Islet precursor cell (in vitro differentiated cells): ENCODE results near the gene CLEC19A.
"Not testable (repeated sequence)": the region's sequence is repeated elsewhere in the genome, so short reads cannot be mapped to it uniquely, and the experiment has no call there.

ENCODE experiments used
- DNase-seq: peaks from one replicate; pipeline ENCODE4 v3.0.0-alpha.2; 2018

CLEC19A gene

DNA sequence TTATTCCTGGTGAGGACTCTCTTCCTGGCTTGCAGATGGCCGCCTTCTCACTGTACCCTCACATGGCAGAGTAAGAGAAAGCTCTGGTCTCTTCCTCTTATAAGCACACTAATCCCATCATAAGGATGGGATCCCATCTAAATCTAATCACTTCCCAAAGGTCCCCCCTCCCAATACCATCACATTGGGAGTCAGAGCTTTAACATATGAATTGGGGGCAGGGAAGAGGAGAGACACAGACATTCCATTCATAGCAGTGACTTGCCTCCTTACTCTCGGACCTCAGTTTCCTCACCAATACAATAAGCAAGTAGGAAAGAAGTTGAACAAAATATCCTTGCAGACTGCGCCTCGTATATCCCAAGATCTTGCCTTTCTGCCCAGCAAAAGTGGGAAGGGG lies 1.7 kb downstream of the CLEC19A start:
- DNase-seq, result no peak

DNA sequence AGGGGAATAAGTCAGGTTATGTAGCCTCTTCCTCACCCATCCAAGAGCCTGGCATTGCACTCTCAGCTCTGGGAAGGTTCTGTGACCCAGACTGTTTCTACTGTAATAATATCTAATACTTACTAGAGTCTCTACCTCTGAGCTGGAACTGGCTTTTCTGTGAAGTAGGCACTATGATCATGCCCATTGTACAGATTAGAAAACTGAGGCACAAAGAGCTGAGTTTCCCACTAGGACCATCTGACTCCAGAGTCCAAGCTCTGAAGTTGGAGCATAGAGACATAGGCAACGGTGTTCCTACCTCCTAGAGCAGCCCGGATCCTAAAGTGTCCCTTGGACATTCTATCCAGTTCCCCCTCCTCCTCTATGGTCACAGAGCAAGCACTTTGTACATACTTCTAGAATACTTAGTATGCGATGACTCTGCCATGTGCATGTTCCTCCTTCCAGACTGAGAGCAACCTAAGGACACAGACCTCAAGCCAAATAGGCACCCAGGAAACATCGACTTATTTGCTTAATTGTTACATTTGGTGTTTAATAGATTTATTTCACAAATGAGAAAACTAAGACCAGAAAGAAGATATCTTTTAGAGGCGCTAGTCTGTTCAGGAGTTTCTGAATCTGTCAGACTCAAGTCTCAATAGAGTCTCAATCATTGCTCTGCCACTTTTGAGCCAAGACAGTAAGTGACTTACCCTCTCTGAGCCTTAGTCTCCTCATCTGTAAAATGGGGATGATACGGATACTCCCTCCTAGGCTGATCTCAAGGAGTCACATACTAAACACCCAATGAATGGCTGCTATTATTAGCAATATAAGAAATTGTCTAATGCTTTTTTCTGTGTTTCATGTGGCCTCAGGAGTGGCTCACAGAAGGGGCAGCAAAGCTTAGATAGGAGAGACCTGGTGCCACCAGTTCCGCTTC lies 3.6 kb downstream of the CLEC19A start:
- DNase-seq, result no peak

DNA sequence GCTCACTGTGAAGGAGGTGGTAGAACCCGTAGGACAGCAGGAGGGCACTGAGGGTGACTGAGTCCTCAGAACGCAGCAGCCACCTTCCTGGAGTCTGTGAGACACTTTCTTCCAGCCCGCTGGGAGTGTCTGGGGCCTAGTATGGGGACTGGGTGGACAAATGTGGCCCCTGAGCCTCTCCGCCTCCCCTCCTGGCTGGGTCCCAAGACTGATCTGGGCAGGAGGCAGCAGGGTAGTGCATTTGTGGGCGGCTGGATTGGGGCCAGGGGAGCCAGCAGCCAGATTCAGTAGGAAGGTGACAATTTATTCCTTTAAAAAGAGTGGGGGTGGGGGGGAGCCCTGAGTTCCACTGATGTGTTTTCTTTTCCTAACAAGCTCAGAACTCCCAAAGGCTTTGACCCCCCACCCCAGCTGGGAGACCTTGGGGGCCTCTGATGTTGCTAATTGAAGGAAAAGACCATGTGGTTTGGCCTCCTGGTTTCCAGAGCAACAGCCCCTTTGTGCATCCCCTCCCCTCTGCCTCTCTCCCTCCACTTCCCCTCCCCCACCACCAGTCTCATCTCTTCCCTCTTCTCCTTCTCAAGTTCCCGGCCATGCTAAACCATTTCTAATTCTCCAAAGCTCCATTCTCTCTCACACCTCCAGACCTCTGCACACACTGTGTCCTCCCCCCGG lies 4.4 kb downstream of the CLEC19A start:
- DNase-seq, result no peak

DNA sequence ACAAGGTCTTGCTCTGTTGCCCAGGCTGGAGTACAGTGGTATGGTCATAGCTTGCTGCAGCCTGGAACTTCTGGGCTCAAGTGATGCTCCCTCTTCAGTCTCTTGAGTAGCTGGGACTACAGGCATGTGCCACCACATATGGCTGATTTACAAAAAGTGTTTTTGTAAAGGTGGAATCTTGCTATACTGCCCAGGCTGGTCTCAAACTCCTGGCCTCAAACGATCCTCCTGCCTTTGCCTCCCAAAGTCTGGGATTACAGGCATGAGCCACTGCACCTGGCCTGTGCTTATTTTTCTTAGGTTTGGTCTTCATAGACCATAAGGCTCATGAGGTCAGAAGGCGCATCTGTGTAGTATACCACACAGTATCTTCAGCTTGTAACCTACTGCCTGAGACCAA lies 5.3 kb downstream of the CLEC19A start:
- no peak for DNase-seq

DNA sequence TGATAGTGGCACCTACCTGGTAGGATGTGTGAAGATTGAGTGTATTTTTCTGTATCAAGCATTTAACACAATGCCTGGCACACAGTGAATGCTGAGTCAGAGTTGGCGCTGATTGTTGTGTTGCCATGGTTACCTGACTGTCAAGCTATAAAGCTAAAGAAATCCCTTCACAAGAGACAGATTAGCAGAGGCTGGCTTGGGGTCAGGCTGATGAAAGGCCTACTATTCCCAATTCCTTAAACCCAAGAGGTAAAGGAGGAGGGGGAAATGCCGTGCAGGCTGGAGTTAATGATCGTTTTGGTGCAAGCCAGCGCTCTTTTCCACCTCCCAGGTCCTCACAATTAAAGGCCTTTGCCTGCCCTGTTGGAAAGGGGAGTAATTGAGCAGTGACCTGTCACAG lies 5.9 kb downstream of the CLEC19A start:
- peak; percentile 68 for DNase-seq

DNA sequence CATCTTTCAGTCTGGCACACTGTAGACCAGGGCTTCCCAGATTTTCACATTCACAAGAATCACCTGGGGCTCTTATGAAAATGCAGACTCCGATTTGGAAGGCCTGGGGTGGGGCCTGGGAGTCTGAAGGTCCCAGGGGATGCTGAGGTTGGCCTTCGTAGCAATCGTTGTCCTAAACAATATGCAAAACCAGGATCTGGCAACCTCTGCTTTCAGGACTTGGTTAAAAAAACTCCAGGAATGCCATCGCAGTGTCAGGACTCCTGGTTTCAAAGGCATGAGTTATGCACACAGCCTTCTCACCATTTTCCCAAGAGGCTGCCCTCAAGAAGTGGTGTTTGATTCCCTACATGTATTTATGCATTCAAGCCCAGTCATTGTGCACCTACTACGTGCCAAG lies 6.7 kb downstream of the CLEC19A start:
- no peak for DNase-seq

DNA sequence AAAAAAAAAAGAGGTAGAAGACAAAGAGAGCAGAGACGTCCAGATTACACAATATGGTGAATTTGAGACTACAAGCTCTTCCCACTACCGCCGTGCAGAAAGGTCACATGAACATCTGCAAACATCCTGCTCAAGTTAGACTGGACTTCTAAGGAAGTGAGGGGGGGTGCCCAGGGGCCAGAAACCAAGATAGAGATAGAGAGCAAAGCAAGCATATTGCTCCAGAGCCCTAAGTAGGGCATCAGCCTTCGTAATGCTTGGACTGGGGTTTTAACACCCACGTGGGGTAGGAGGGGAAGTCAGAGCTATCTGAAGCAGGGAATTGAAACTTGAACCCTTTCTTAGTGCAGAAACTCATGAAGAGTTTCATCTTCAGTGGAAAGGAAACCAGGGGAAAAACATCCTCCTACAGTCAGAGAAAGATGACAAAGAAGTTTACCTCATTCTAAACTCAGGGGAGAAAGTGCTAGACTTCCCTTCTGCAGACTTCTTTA lies 8.7 kb downstream of the CLEC19A start:
- DNase-seq, result no peak

DNA sequence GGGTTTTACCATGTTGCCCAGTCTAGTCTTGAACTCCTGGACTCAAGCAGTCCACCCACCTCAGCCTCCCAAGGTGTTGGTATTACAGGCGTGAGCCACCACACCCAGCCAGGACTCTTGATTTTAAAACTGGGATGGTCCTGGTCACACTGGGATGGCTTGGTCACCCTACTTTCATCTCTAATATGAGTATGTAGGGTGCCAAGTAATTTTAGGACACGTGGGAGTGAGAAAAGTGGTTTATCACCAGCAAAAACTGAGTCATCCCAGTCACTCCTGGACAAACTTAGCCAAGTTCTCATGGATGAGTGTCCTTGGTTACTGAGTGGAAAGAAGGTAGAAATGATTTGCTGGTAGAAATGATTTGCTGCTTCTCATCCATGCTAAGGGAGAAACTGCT lies 9.9 kb downstream of the CLEC19A start:
- no peak for DNase-seq

DNA sequence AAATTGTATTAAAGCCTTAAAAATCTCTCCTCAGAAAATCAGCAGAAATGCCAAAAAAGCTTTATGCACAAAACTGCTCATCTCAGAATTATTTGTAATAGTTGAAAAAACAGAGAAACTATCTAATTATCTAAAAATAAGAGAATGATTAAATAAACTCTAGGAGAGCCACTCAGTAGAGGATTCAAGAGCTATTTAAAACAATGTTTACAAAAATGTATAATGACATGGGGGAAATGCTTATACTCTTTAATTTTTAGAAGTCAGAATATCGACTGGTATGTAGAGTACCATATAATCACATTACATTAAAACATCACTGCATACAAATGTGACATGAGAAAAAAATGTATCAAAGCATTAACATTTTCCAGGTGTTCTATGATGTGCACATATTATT lies 11.9 kb downstream of the CLEC19A start:
- no peak for DNase-seq

DNA sequence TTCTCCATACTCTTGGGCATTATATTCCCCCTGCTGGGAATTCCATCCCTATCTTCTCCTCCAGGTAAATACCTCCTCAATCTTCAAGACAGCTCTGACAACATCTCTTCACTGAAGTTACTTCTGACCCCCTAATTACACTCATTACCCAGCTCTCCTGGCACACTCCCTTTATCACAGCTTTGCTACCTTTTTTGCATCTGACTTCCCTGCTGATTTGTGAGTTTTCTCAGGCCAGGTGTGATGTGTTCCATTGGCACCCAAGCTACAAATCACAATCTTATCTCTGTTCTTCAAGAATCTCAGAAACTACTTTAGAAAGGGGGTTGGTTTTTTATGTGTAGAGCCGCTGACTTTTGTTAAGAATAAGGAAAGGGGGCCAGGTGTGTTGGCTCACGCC lies 14.0 kb downstream of the CLEC19A start:
- DNase-seq, result no peak

DNA sequence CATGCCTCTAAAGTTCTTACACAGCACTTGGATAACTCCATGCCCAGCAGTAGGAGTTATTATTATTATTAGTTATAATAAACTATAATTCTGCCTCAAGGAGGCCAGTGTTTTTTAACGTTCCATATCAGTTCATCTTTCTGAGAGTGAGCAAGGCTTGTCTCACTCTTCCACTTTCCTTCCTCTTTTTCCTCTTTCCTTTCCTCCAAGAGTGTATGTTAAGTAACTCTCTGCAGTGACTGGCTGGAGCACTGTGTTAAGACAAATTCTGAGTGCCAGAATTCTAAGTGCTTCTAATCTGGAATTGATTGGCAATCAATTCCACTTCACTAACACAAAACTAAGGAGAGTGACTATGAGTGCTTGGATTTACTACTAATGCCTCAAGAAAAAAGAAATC lies 16.4 kb downstream of the CLEC19A start:
- DNase-seq, result no peak

DNA sequence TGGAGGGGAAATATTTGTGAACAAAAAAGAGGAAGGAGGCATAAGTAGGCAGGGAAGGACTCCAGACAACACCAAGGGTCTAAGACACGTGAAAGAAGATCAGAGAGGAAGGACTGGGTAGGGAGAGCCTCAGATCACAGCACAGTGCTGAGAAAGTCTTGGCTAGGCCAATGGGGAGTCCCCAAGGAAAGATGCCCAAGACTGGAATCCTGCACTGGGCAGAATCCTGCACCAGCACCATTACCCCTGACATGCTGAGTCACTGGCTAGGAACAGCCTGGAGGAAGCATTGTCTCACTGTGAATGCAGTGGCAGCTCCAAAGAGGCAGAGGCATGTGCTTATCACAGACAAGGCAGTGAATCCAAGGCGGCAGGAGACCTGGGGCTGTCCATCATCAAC lies 19.2 kb downstream of the CLEC19A start:
- DNase-seq, result peak; percentile 83

DNA sequence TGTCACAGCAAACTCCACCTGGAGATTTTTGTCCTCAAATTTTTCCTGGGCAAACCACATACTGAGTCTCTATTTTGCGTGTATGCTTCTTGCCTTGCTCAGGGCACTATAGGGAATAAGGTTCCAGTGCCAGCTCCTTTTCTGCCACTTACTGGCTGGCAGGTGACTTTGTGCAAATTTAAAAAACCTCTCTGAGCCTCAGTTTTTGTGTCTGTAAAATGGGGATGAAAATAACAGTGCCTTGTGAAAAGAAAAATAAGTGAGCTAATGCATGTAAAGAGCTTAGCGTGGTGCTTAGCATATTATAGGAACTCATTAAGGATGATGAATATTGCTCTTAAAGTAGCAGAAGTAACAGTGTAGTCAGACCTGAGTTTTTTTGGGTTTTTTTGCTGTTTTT lies 19.9 kb downstream of the CLEC19A start:
- DNase-seq, result no peak

DNA sequence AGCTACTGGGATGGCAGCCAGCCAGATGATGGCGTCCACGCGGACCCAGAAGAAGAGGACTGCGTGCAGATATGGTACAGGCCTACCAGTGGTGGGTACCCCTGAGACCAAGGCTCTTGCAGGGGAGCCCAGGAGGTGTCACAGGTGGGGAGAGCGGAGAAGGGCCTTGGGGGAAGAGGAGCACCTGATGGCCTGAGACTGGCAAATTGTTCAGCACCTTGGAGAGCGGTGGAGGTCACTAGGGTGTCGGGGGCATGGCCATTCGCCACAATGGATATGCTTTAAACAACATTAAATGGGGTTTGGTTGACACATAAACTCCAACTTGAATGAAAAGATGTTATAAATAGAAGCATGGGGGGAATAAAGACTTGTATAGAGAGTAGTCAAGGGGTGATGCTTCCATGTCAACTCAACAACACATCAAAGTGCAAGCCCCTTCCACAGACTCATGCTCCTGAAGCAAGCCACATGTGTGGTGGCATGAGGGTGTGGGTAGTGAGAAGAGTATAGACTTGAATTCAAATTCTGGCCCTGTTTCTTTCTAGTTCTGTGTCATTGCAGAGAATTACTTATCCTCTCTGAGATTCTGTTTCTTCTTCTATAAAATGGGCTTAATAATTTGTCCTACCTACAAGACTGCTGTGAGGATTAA lies 22.2 kb downstream of the CLEC19A start:
- DNase-seq, result peak; percentile 66

DNA sequence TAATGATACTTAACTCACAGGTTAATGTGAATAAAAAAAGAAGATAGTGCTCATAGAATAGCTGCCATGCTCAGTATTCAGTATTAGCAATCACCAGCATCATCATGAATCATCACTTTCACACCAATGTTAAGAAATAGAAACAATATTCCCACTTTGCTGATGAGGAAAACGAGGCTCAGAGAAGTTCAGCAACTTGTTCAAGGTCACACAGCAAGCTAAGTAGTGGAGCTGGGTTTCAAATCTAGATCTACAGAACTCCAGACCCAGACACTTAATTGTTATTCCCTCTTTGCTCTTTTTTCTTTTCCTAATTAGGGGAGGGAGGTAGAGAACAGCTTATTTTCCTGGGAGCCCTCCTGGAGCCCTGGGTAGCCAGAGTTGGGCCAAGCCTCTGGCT lies 22.9 kb downstream of the CLEC19A start:
- DNase-seq, result no peak

DNA sequence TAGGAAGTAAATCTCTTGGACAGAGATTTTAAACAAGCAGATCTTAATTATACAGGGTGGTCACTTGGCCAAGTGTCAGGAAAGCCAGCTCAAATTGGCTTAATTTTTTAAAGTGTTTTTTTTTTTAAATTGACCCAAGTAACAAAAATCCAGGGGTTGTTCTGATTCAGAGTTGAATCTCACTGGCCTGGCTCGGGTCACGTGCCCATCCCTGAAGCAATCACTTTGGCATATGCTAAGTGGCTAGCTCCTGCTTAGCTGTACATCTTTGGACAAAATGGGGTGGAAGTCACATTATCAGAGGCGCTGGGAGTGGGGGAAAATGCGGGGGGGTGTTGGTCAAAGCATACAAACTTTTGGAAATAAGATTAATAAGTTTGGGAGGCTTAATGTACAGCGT lies 23.6 kb downstream of the CLEC19A start:
- no peak for DNase-seq

DNA sequence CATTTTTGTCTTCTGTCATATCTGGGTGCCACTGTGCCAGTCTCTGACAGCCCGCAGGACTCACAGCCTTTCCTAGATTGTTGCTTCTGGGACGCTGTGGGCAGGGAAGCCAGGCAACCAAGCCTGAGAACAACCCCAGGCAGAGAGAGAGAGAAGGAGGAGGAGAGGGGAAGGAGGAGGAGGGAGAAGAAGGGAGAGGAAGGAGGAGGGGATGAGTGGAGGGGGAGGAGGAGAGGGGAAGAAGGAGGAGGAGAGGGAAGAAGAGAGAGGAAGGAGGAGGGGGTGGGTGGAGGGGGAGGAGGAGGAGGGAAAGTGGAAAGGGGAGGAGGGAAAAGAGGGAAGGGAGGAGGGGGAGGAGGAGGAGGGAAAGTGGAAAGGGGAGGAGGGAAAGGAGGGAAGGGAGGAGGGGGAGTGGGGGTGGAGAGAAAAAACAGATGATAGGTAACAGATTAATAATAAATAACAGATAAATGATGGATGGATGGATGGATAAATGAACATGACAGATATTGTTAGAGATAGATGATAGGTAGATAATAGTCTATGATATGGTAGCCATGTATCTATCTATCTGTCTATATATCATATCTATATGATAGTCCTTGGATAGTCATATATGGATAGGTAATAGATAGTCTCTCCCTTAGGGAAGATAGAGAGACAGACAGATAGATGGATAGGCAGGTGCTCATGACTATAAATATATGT lies 29.3 kb downstream of the CLEC19A start:
- no peak for DNase-seq

DNA sequence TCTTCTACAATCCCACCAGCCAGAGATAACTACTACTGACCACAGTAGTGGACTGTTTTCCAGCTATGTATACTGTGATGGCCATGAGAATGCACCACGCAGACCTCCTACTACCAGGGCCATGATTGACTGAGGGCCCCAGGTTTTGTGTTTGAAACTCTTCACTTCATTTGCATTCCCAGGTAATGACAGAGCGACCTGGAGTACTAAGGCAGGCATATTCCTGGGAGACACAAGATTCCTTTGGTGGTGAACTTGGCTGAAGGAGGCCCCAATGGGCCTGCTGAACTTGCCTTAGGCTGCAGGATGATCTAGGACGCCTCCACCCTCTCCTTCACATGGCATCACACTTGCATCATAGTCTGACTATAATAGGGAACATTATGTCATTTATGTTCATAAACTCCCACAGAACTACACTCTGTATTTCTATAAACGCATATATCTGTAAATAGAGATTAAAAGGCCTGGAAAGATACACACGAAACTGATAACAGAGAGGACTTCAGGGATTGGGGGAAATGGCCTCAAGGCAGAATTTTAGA lies 30.4 kb downstream of the CLEC19A start:
- no peak for DNase-seq

DNA sequence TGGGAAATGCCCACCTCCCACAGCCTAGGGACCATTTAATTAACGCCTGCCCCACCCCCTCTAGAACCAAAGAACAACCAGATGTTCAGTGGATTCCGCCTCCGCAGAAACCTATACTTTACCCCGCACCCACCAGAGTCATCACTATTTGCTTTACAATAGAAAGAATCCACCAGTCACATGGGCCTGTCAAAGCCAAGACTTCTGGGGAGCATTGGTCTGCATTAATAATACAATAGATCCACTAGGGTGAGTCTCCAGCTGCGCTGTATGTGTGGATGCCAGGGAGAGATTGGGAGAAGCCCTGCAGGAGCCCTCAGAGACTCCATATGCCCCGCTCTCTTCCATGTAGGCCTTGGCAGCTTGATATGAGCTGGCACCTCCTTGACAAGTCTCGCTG lies 31.3 kb downstream of the CLEC19A start:
- DNase-seq, result no peak

DNA sequence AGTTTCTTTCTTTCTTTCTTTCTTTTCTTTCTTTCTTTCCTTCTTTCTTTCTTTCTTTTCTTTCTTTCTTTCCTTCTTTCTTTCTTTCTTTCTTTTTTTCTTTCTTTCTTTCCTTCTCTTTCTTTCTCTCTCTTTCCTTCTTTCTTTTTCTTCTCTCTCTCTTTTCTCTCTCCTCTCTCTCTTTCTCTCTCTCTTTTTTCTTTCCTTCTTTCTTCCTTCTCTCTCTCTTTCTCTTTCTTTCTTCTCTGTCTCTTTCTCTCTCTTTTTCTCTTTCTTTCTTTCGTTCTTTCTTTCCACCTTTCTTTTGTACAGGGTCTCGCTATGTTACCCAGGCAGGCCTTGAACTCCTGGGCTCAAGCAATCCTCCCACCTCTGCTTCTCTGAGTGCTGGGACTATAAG lies 35.7 kb downstream of the CLEC19A start:
- DNase-seq, result not testable (repeated sequence)

DNA sequence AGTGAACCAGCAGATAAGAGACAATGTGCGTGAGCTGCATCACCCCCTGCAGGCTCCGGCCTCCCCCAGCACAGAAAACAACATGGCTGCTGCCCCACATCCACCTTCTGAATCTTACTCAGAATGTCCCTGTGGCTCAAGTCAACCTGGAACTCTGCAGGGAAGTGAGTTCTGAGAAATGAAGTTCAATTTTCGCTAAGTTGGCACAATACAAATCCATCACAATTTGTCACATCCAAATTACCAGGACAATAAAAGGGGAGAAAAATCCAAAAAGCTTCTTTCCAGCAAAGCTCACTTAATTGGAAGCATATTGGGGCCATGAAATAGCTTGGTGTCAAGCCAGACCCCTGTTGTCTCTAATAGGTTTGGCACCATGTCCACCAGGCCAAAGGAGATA lies 38.1 kb downstream of the CLEC19A start:
- DNase-seq, result no peak

DNA sequence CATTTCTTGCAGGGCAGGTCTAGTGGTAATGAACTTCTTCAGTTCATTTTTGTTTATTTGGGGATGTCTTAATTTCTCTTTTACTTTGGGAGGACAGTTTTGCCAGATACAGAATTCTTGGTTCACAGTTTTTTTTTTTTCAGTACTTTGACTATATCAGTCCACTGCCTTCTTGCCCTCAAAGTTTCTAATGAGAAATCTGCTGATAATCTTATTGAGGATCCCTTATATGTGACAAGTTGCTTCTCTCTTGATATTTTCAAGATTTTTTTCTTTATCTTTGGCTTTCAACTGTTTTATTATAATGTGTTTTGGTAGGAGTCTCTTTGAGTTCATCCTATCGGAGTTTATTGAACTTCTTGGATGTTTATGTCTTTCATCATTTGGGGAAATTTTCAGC lies 42.8 kb downstream of the CLEC19A start:
- no peak for DNase-seq

DNA sequence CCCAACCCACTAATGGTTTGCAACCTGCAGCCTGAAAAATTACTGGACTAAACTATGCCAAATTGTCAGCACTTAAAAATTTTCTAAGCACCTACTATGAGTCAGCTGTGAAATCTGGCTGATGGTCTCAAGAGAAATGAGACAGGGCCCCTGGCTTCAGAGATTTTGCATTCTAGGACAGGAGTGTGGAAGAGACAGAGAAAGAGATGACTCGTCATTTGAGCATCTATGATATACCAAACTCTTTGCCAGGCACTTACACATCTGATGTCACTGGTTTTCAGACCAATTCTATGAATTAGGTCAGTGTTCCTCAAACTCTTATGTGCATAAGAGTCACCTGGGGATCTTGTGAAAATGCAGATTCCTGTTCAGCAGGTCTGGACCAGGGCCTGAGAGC lies 44.4 kb downstream of the CLEC19A start:
- peak; percentile 81 for DNase-seq
